ENCODE data around the gene THBS2.

DNA sequence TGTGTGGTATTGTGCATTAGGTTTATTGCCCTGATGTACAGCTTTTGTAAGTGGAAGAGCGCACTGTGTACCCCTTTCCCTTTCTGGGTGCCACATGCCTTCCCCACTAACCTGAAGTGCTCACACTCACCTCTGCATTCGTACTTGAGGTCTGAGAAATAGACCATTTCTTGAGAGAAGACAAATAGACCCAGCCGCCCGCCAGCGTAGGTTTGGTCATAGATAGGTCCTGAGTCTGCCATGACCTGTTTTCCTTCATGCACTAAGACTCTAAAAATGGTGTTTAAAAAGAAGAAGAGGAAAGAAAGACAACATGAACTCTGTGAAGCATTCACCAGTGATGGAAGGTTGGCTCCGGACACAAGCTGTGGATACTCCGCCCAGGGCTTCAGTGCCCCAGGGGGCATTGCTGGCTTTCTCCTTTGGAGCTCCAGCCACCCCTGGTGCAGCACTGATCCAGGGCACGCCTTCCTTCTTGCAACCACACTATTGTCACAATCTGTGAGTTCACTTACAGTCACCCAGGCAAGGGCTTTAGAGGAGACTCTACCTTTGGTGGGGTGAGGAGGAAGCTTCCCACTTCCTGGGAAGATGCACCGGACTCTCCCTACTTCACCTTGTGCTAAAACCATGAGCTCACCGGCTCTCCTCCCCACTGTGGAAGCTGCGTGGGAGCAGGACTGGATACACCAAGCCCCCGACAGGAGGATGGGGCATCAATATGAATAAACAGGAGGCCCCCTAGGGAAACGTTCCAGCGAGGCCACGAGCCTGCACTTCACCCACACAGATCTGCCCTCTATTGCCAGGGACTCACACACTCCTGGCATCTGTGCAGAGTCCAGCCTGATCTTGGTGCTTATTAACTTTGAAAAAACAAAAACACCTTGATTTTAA is 33.3 kb downstream of the THBS2 start:
- TF ChIP-seq CTCF (IDR thresholded peaks at IDR 0.05) (no peak), POLR2A (IDR thresholded peaks at IDR 0.05) (no peak)

Data from Peyer's patch (tissue), 4 donors.